Measurements from ENCODE around the gene IGIP.
"Not testable (repeated sequence)": the region's sequence is repeated elsewhere in the genome, so short reads cannot be mapped to it uniquely, and the experiment has no call there.

The IGIP gene

DNA sequence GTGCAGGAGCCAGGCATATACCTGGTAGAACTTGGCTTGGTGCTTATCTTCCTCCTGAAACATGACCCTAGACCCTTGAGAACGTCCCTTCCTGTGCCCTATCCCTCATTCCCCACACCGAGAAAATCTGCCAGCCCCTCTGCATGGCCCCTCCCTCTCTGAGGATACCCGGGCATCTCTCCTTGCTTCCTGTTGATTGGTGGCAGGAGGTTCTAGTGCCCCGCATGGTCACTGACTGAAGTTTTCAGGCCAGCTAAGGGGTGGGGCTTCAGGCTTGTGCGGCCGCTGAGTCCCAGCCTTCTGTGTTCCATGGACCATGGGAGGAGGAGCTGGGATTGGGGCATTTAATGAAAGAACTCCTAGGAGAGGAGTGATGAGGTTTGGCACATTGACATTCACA is 22.8 kb downstream of the IGIP start:
- Histone ChIP-seq H3K4me1 (ENCODE audit: control insufficient read depth in 5 of 5, insufficient read depth in 5 of 5, low read length in 5 of 5) (peaks cover 2 to 27% (median 21%) of the 10 kb centered on the region in 5 donors), H3K27ac (ENCODE audit: low read depth, low read length) (no peak overlapping the region), H3K27me3 (ENCODE audit: control insufficient read depth in 5 of 5, insufficient read depth in 4 of 5, low read length in 5 of 5) (no peaks in the 10 kb centered on the region)

GRCh38 chr5:140150201-140150600 is 24.5 kb downstream of the IGIP start:
- Histone ChIP-seq H3K4me1 (ENCODE audit: control insufficient read depth in 5 of 5, insufficient read depth in 5 of 5, low read length in 5 of 5) (peaks cover 2 to 25% (median 18%) of the 10 kb centered on the region in 5 donors), H3K27me3 (ENCODE audit: control insufficient read depth in 5 of 5, insufficient read depth in 4 of 5, low read length in 5 of 5) (no peaks in the 10 kb centered on the region), H3K36me3 (ENCODE audit: control insufficient read depth in 5 of 5, insufficient read depth in 5 of 5, low read length in 5 of 5) (no peaks in the 10 kb centered on the region), H3K9me3 (ENCODE audit: control insufficient read depth in 5 of 5, low read length in 5 of 5) (no peaks in the 10 kb centered on the region), H3K27ac (ENCODE audit: low read depth, low read length) (no peak overlapping the region), H3K9ac (ENCODE audit: low read length in 5 of 5) (no peak overlapping the region), H3K4me3 (ENCODE audit: low read depth in 1 of 5, low read length in 5 of 5) (no peak overlapping the region)

More for the DNA sequence above, 22.8 kb downstream of the IGIP start:
- Histone ChIP-seq H3K4me3 (ENCODE audit: low read depth in 1 of 5, low read length in 5 of 5) (no peak overlapping the region), H3K9me3 (ENCODE audit: control insufficient read depth in 5 of 5, low read length in 5 of 5) (no peaks in the 10 kb centered on the region), H3K9ac (ENCODE audit: low read length in 5 of 5) (no peak overlapping the region), H3K36me3 (ENCODE audit: control insufficient read depth in 5 of 5, insufficient read depth in 5 of 5, low read length in 5 of 5) (no peaks in the 10 kb centered on the region)

DNA sequence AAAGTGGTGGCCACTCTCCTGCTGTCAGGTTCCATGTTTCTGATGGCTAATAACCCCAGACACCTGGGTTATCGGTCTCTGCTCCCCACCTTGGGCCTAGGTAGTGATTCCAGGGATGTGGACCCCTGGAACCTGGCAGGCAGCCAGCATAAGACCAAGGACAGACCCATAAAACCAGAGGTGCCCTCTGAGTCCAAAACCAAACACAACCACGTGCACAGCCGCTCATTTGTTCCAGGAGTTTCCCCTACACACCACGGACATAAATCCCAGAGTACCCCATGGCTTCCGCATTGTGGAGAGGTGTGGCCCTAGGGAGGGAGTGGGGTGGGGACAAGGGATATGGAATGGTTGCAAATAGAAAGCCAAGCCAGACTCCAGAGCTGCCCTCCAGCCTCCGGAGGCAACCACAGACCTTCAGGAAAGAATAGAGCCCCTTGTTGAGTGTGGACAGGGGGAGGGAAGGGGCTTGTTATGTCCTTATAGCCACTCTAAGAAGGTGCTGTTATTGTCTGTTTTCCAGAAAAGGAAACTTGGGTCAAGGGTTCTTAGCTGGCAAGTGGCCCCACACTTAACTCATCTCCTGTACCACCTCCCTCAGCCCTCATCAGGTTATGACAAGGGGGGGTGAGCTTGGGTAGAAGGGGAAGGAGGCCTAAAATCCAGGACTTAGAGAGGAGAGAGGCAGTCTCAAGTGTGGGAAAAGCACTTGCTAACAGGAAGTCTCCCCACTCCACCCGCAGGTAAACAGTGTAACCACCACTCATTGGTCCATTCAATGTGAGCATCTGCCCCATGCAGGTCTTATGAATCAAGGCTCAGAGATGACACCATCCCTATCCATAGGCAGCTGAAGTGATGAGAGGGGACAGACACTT is 25.6 kb downstream of the IGIP start:
- Histone ChIP-seq H3K9ac (ENCODE audit: low read length in 5 of 5) (no peak overlapping the region), H3K4me1 (ENCODE audit: control insufficient read depth in 5 of 5, insufficient read depth in 5 of 5, low read length in 5 of 5) (peaks cover 0 to 27% (median 13%) of the 10 kb centered on the region in 5 donors), H3K27me3 (ENCODE audit: control insufficient read depth in 5 of 5, insufficient read depth in 4 of 5, low read length in 5 of 5) (no peaks in the 10 kb centered on the region)

GRCh38 chr5:140152022-140152999 is 26.6 kb downstream of the IGIP start:
- H3K36me3 ChIP-seq (ENCODE audit: control insufficient read depth in 5 of 5, insufficient read depth in 5 of 5, low read length in 5 of 5): no peaks in the 10 kb centered on the region
- H3K4me1 ChIP-seq (ENCODE audit: control insufficient read depth in 5 of 5, insufficient read depth in 5 of 5, low read length in 5 of 5): peaks cover 4 to 32% (median 17%) of the 10 kb centered on the region in 5 donors

More for the DNA sequence above, 25.6 kb downstream of the IGIP start:
- Histone ChIP-seq H3K36me3 (ENCODE audit: control insufficient read depth in 5 of 5, insufficient read depth in 5 of 5, low read length in 5 of 5) (no peaks in the 10 kb centered on the region), H3K9me3 (ENCODE audit: control insufficient read depth in 5 of 5, low read length in 5 of 5) (no peaks in the 10 kb centered on the region), H3K27ac (ENCODE audit: low read depth, low read length) (no peak overlapping the region), H3K4me3 (ENCODE audit: low read depth in 1 of 5, low read length in 5 of 5) (no peak overlapping the region)

GRCh38 chr5:140153255-140153654 is 27.5 kb downstream of the IGIP start:
- Histone ChIP-seq H3K27me3 (ENCODE audit: control insufficient read depth in 5 of 5, insufficient read depth in 4 of 5, low read length in 5 of 5) (no peaks in the 10 kb centered on the region), H3K27ac (ENCODE audit: low read depth, low read length) (no peak overlapping the region), H3K36me3 (ENCODE audit: control insufficient read depth in 5 of 5, insufficient read depth in 5 of 5, low read length in 5 of 5) (no peaks in the 10 kb centered on the region), H3K4me1 (ENCODE audit: control insufficient read depth in 5 of 5, insufficient read depth in 5 of 5, low read length in 5 of 5) (peaks cover 4 to 35% (median 20%) of the 10 kb centered on the region in 5 donors), H3K9ac (ENCODE audit: low read length in 5 of 5) (no peak overlapping the region), H3K4me3 (ENCODE audit: low read depth in 1 of 5, low read length in 5 of 5) (no peak overlapping the region), H3K9me3 (ENCODE audit: control insufficient read depth in 5 of 5, low read length in 5 of 5) (no peaks in the 10 kb centered on the region)

More at GRCh38 chr5:140152022-140152999, 26.6 kb downstream of the IGIP start:
- Histone ChIP-seq H3K27ac (ENCODE audit: low read depth, low read length) (no peak overlapping the region), H3K9me3 (ENCODE audit: control insufficient read depth in 5 of 5, low read length in 5 of 5) (no peaks in the 10 kb centered on the region), H3K27me3 (ENCODE audit: control insufficient read depth in 5 of 5, insufficient read depth in 4 of 5, low read length in 5 of 5) (no peaks in the 10 kb centered on the region), H3K9ac (ENCODE audit: low read length in 5 of 5) (no peak overlapping the region), H3K4me3 (ENCODE audit: low read depth in 1 of 5, low read length in 5 of 5) (no peak overlapping the region)

DNA sequence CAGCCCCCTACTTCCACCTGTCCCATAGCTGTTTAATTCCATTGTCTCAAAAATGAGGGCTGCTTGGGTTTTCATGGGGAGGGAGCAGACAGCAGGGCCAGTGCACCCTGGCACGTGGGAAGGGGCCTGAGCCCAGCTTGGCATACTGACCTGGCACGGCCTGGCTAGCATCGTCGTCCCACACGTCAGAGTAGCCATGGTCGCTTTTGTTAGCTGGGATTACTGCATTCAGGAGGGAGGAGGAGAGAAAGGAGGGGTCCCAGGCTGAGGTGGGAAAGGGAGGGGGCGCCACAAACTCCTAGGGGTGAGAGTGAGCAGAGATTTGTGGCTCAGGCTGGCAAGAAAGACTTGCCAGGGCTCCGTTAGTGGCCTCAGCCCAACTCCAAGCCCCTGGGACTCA is 28.2 kb downstream of the IGIP start:
- H3K9ac ChIP-seq (ENCODE audit: low read length in 5 of 5): no peak overlapping the region
- peaks cover 4 to 35% (median 20%) of the 10 kb centered on the region in 5 donors for H3K4me1 ChIP-seq (ENCODE audit: control insufficient read depth in 5 of 5, insufficient read depth in 5 of 5, low read length in 5 of 5)
- no peaks in the 10 kb centered on the region for H3K27me3 ChIP-seq (ENCODE audit: control insufficient read depth in 5 of 5, insufficient read depth in 4 of 5, low read length in 5 of 5)
- no peak overlapping the region for H3K4me3 ChIP-seq (ENCODE audit: low read depth in 1 of 5, low read length in 5 of 5)
- no peak overlapping the region for H3K27ac ChIP-seq (ENCODE audit: low read depth, low read length)
- no peaks in the 10 kb centered on the region for H3K36me3 ChIP-seq (ENCODE audit: control insufficient read depth in 5 of 5, insufficient read depth in 5 of 5, low read length in 5 of 5)
- H3K9me3 ChIP-seq (ENCODE audit: control insufficient read depth in 5 of 5, low read length in 5 of 5): no peaks in the 10 kb centered on the region

DNA sequence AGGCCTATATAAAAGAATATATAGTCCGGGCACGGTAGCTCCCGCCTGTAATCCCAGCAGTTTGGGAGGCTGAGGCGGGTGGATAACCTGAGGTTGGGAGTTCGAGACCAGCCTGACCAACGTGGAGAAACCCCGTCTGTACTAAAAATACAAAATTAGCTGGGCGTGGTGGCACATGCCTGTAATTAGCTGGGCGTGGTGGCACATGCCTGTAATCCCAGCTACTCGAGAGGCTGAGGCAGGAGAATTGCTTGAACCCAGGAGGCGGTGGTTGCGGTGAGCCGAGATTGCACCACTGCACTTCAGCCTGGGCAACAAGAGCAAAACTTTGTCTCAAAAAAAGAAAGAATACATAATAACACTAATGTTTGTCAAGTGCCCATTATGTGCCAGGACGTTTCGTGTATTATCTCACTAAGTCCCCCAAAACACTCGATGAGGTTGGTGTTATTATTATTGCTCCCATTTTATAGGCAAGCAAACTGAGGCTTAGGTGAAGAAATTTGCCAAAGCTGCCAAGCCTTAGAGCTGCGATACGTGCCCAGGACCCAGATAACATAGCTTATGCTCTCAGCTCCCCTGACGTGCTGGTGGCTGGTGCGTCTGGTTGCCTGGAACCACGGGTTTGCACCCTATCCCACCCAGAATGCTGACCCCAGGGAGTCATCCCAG is 29.1 kb downstream of the IGIP start:
- H3K9ac ChIP-seq (ENCODE audit: low read length in 5 of 5); H3K36me3 ChIP-seq (ENCODE audit: control insufficient read depth in 5 of 5, insufficient read depth in 5 of 5, low read length in 5 of 5); H3K4me3 ChIP-seq (ENCODE audit: low read depth in 1 of 5, low read length in 5 of 5); H3K27ac ChIP-seq (ENCODE audit: low read depth, low read length); H3K27me3 ChIP-seq (ENCODE audit: control insufficient read depth in 5 of 5, insufficient read depth in 4 of 5, low read length in 5 of 5); H3K9me3 ChIP-seq (ENCODE audit: control insufficient read depth in 5 of 5, low read length in 5 of 5): not testable (repeated sequence)
- H3K4me1 ChIP-seq (ENCODE audit: control insufficient read depth in 5 of 5, insufficient read depth in 5 of 5, low read length in 5 of 5): peaks cover 4 to 35% (median 20%) of the 10 kb centered on the region in 5 donors

DNA sequence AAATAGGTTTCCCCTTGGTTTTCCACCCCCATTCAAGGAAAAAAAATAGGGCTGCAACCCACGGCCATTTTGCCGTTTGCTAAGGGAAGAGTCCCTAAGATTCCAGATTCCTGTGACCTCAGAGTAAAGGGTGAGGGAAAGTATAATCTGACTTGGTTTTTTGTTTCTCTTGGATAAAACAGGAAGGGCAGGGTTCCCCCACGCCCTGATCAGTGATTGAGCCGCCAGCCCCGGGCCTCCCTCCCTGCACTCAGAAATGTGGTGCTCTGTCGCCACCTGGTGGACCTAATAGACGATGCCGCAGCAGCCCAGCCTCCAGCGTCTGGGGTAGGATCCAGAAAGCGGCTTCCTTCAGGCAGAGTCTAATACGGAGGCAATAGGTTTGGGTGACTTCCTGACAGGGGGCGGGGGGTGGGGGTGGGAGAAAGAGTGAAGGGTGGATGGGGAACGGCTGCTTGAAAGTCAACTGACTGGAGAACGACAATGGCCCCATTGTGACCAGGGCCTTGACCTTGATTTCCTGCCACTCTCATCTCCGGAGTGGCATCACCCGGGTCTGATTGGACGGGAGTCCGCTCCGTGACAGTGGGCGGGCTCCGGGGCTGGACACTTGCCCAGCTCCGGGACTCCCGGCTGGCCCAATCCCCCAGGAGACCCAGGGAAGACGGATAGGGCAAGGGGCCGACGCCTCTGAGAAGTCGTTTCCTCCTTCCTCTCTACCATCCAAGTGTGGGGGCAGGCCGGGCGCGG is 31.5 kb downstream of the IGIP start:
- Histone ChIP-seq H3K9me3 (ENCODE audit: control insufficient read depth in 5 of 5, low read length in 5 of 5) (no peaks in the 10 kb centered on the region), H3K9ac (ENCODE audit: low read length in 5 of 5) (peak overlapping the region in 3 of 5 donors; percentile 2 to 56 (median 32)), H3K27ac (ENCODE audit: low read depth, low read length) (peak overlapping the region; percentile 24), H3K36me3 (ENCODE audit: control insufficient read depth in 5 of 5, insufficient read depth in 5 of 5, low read length in 5 of 5) (no peaks in the 10 kb centered on the region), H3K4me3 (ENCODE audit: low read depth in 1 of 5, low read length in 5 of 5) (peak overlapping the region; percentile 46 to 65 (median 50)), H3K27me3 (ENCODE audit: control insufficient read depth in 5 of 5, insufficient read depth in 4 of 5, low read length in 5 of 5) (no peaks in the 10 kb centered on the region), H3K4me1 (ENCODE audit: control insufficient read depth in 5 of 5, insufficient read depth in 5 of 5, low read length in 5 of 5) (peaks cover 4 to 35% (median 20%) of the 10 kb centered on the region in 5 donors)

Data from subcutaneous abdominal adipose tissue (tissue), 5 donors.